Activated CD4-positive, alpha-beta T cell treated with anti-CD3 and anti-CD28 coated beads, Interleukin-2, amount 10 ng/mL, durations not matched to agents 24 days and 14 days (primary cell): Measurements from ENCODE around the gene PRSS27. TPM values are rescaled to one million over a fixed set of nuclear protein-coding genes. Genes with fewer than 3 reads are reported as not detected.

ENCODE experiments used
- DNase-seq: peaks from one replicate; pipeline ENCODE4 v3.0.0; 2022
- H3K27ac Mint-ChIP-seq: one replicate; pipeline ENCODE4 v1.8.0; 2022; ENCODE audit warnings: mild to moderate bottlenecking, mixed read lengths
- H3K27me3 Mint-ChIP-seq: one replicate; pipeline ENCODE4 v1.8.0; 2022; ENCODE audit warnings: mixed read lengths
- H3K36me3 Mint-ChIP-seq: one replicate; pipeline ENCODE4 v1.8.0; 2022; ENCODE audit warnings: low read depth, mild to moderate bottlenecking, mixed read lengths
- H3K4me1 Mint-ChIP-seq: one replicate; pipeline ENCODE4 v1.8.0; 2021; ENCODE audit warnings: mixed read lengths
- H3K4me3 Mint-ChIP-seq: one replicate; pipeline ENCODE4 v1.8.0; 2022; ENCODE audit warnings: mild to moderate bottlenecking, moderate library complexity, mixed read lengths
- H3K9me3 Mint-ChIP-seq: one replicate; pipeline ENCODE4 v1.8.0; 2021; ENCODE audit warnings: mixed read lengths
- intact Hi-C: fragments of 100-400 bp; cut with micrococcal nuclease; formaldehyde crosslinking; loops from one replicate; pipeline ENCODE4 v1.15.1; 2023
- total RNA-seq: library from RNA; stranded (reverse); gene quantifications from 2 replicates; pipeline ENCODE4 v1.2.3, GENCODE V29; 2022

PRSS27 gene
- total RNA-seq, 1 donor from 2014 or later = 2.0 TPM

- Mint-ChIP-seq H3K27me3 (peaks cover 3% of the 10 kb centered on the region), H3K27ac (no peak overlapping the region), H3K36me3 (peaks cover 5% of the 10 kb centered on the region), H3K4me1 (peaks cover 7% of the 10 kb centered on the region), H3K4me3 (no peak overlapping the region), H3K9me3 (no peaks in the 10 kb centered on the region)
- intact Hi-C loops = no loop called here
- DNase-seq = no peak
These were observed 6.5 kb downstream of the PRSS27 start for GRCh38 chr16:2713523-2713922.

GRCh38 chr16:2712546-2712945 is 7.5 kb downstream of the PRSS27 start:
- H3K4me1 Mint-ChIP-seq = peaks cover 7% of the 10 kb centered on the region
- no peak overlapping the region for H3K27ac Mint-ChIP-seq
- no peaks in the 10 kb centered on the region for H3K9me3 Mint-ChIP-seq
- DNase-seq = no peak
- intact Hi-C loops = no loop called here
- no peak overlapping the region for H3K4me3 Mint-ChIP-seq
- H3K27me3 Mint-ChIP-seq = peaks cover 3% of the 10 kb centered on the region
- H3K36me3 Mint-ChIP-seq = peaks cover 13% of the 10 kb centered on the region

DNA sequence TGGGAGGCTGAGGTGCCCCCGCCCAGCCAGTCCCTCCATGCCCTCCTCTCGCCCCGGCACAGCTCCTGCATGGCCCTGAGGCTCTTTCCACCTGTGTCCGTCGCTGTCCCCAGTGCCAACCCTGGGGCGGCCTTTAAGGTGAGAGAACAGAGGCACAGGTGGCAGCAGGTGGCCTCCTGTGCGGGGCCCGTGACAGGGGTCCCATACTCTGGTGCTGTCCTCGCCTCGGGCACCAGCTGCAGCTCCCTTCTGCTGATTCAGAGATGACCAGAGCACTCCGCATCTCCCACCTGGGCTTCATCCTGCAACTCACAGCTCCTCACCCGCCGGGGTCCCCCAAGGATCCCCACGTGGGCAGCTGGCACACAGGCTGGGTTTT is 8.0 kb downstream of the PRSS27 start:
- DNase-seq = no peak
- H3K27me3 Mint-ChIP-seq = peaks cover 3% of the 10 kb centered on the region
- no peaks in the 10 kb centered on the region for H3K9me3 Mint-ChIP-seq
- H3K27ac Mint-ChIP-seq = no peak overlapping the region
- intact Hi-C loops = no loop called here
- no peak overlapping the region for H3K4me3 Mint-ChIP-seq
- H3K4me1 Mint-ChIP-seq = peaks cover 7% of the 10 kb centered on the region
- peaks cover 16% of the 10 kb centered on the region for H3K36me3 Mint-ChIP-seq

DNA sequence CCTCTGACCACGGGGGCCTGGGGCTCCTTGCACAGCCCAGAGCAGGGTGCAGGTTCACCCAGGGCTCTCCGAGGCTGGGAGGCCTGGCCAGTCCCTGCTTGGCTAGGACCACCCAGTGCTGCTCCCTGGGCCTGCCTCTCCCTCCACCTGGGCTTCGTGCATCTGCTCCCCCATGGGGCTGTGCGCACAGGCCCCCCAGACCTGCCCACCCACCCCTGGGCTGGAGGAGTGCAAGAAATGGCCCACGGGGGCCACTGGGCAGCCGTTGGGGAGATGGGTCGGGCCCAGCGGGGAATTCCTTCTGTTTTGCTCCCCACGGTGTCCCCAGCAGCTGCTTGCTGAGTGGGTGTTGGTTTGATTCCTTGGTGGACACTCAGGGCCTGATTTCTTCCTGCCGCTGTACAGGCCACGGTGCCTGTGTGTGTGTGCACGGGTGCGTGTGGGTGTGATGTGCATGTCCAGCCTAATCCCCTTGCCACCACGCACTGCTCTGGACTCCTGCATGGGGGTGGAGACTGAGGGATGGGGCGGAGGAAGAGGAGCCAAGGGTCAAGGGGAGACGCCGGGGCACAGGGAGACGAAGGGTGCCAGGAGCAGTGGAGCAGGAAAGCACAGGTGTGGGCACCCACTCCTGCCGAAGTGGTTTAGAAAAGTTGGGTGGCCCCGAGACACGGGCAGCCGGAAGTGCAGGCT is 8.5 kb downstream of the PRSS27 start:
- peaks cover 3% of the 10 kb centered on the region for H3K27me3 Mint-ChIP-seq
- H3K27ac Mint-ChIP-seq = no peak overlapping the region
- intact Hi-C loops = no loop called here
- DNase-seq = no peak
- H3K4me1 Mint-ChIP-seq = peaks cover 7% of the 10 kb centered on the region
- peaks cover 16% of the 10 kb centered on the region for H3K36me3 Mint-ChIP-seq
- H3K9me3 Mint-ChIP-seq = no peaks in the 10 kb centered on the region
- H3K4me3 Mint-ChIP-seq = no peak overlapping the region

GRCh38 chr16:2710711-2711231 is 9.3 kb downstream of the PRSS27 start:
- peaks cover 5% of the 10 kb centered on the region for H3K4me1 Mint-ChIP-seq

DNA sequence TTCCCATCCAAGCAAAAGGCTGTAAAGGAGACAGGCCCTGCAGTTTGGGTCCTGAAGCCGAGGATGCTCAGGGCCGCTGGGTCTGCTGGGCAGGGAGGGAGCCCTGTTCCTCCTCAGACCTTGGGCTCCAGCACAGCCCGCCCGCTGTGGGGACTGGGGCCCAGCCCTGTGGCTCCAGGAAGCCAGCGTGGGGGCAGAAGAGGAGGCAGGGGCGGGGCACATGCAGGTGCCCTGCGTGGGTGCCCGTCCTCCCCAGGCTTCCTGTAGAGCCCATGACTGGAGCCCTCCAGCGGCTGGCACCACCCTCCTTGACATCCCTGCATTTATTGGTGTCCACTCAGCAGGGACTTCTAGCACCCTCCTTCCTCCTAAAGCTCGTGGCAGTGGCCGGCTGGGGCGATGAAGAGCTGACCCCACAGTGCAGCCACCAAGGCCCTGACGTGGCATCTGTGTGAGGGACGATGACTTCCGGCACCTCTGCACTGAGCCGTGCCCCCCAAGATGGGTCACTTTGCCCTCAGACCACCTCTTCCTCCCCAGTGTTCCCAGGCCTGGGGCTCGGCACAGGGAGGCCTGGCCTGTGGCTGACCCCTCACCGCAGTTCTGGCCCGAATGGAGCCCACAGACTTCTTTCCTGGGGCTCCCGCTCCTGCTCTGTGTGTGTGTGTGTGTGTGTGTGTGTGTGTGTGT is 9.9 kb downstream of the PRSS27 start:
- no peak overlapping the region for H3K27ac Mint-ChIP-seq
- peaks cover 4% of the 10 kb centered on the region for H3K4me1 Mint-ChIP-seq
- intact Hi-C loops = no loop called here
- H3K9me3 Mint-ChIP-seq = no peaks in the 10 kb centered on the region
- H3K4me3 Mint-ChIP-seq = no peak overlapping the region
- no peak for DNase-seq
- H3K27me3 Mint-ChIP-seq = peaks cover 3% of the 10 kb centered on the region
- H3K36me3 Mint-ChIP-seq = peaks cover 18% of the 10 kb centered on the region

More at GRCh38 chr16:2710711-2711231, 9.3 kb downstream of the PRSS27 start:
- H3K27ac Mint-ChIP-seq = no peak overlapping the region
- H3K4me3 Mint-ChIP-seq = no peak overlapping the region
- peaks cover 18% of the 10 kb centered on the region for H3K36me3 Mint-ChIP-seq
- H3K9me3 Mint-ChIP-seq = no peaks in the 10 kb centered on the region
- H3K27me3 Mint-ChIP-seq = peaks cover 3% of the 10 kb centered on the region
- intact Hi-C loops = no loop called here
- no peak for DNase-seq

DNA sequence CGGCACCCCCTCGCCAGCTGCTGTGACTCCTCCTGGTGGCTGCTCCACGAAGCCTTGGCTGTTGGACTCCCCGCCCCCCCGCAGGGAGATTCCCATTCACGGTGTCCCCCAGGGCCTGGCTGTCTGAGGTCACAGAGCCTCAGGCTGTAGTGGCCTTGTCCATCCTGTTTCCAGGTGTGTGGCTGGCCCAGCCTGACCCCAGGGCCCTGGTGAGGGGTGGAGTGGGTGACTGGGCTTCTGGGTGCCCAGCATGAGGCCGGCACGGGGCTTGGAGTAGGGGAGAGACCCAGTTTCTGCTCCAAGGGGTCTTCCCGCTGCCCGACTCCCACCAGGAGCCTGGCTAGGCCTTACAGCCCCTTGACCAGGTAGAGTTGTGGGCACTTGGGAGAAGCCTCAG is 10.4 kb downstream of the PRSS27 start:
- Mint-ChIP-seq H3K9me3 (no peaks in the 10 kb centered on the region), H3K36me3 (peaks cover 20% of the 10 kb centered on the region), H3K4me1 (no peaks in the 10 kb centered on the region), H3K27ac (no peak overlapping the region), H3K27me3 (no peaks in the 10 kb centered on the region), H3K4me3 (no peak overlapping the region)
- DNase-seq = no peak
- intact Hi-C loops = no loop called here

- Mint-ChIP-seq H3K9me3 (no peaks in the 10 kb centered on the region), H3K27me3 (no peaks in the 10 kb centered on the region), H3K4me3 (no peak overlapping the region), H3K36me3 (peaks cover 20% of the 10 kb centered on the region), H3K4me1 (no peaks in the 10 kb centered on the region), H3K27ac (no peak overlapping the region)
- intact Hi-C loops = no loop called here
- no peak for DNase-seq
These were observed 11.0 kb downstream of the PRSS27 start for GRCh38 chr16:2708955-2709587.

- H3K36me3 Mint-ChIP-seq = peaks cover 20% of the 10 kb centered on the region
- intact Hi-C loops = no loop called here
- no peaks in the 10 kb centered on the region for H3K4me1 Mint-ChIP-seq
- no peak for DNase-seq
- no peak overlapping the region for H3K27ac Mint-ChIP-seq
- no peaks in the 10 kb centered on the region for H3K9me3 Mint-ChIP-seq
- H3K4me3 Mint-ChIP-seq = no peak overlapping the region
- no peaks in the 10 kb centered on the region for H3K27me3 Mint-ChIP-seq
These were observed 11.8 kb downstream of the PRSS27 start for GRCh38 chr16:2708290-2708639.

DNA sequence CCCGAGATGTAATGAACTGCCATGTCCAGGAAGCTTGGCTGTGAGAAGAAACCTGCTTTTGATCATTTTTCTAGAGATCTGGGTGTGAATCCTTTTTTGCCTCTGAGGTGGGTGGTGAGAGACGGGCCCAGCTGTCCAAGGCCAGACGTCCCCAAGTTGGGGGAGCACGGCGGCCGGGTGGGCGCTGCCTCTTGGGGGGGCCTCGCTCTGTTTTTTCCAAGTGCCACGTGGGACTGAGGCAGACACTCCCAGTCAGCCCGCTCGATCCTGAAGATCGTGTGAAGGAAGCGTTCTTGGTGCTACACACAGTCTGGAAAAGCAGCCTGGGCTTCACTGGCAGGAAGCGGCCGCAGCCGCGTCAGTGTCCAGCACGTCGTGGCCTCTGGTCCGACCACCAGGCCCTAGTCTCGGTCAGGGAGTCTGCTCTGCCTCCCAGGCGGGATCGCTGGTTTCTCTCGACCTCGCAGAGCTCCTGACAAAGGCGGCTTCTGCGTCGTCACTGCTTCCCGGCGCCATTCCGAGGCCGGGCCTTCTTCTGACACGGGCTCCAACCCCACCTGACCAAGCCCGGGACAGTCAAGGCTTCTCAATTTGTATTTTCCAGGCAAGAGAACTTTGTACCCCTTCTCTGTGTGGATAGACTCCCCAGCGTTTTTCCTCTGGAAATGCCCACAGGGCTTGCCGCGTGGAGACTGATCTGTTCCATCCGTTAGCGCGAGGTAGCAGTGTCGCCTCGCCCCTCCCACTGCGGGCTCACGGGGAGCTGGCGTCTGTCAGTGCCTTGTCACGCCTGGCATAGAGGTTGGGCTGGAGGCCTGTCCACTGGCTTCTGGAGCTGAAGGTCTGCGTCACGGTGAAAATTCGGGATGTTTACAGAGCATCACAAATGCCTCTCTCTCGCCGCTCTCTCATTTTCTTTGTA is 12.4 kb downstream of the PRSS27 start:
- Mint-ChIP-seq H3K27me3 (no peaks in the 10 kb centered on the region), H3K9me3 (no peaks in the 10 kb centered on the region), H3K27ac (no peak overlapping the region), H3K4me3 (no peak overlapping the region), H3K36me3 (peaks cover 20% of the 10 kb centered on the region), H3K4me1 (no peaks in the 10 kb centered on the region)
- no peak for DNase-seq
- intact Hi-C loops = no loop called here

GRCh38 chr16:2706611-2707311 is 13.3 kb downstream of the PRSS27 start:
- Mint-ChIP-seq H3K36me3 (peaks cover 26% of the 10 kb centered on the region), H3K27me3 (no peaks in the 10 kb centered on the region), H3K9me3 (no peaks in the 10 kb centered on the region), H3K4me1 (no peaks in the 10 kb centered on the region), H3K4me3 (no peak overlapping the region), H3K27ac (no peak overlapping the region)
- DNase-seq = no peak
- intact Hi-C loops = no loop called here

- H3K27ac Mint-ChIP-seq = no peak overlapping the region
- H3K36me3 Mint-ChIP-seq = peaks cover 26% of the 10 kb centered on the region
- H3K9me3 Mint-ChIP-seq = no peaks in the 10 kb centered on the region
- H3K4me1 Mint-ChIP-seq = no peaks in the 10 kb centered on the region
- intact Hi-C loops = no loop called here
- DNase-seq = no peak
- H3K4me3 Mint-ChIP-seq = no peak overlapping the region
- H3K27me3 Mint-ChIP-seq = no peaks in the 10 kb centered on the region
These were observed 13.9 kb downstream of the PRSS27 start for GRCh38 chr16:2706085-2706484.

DNA sequence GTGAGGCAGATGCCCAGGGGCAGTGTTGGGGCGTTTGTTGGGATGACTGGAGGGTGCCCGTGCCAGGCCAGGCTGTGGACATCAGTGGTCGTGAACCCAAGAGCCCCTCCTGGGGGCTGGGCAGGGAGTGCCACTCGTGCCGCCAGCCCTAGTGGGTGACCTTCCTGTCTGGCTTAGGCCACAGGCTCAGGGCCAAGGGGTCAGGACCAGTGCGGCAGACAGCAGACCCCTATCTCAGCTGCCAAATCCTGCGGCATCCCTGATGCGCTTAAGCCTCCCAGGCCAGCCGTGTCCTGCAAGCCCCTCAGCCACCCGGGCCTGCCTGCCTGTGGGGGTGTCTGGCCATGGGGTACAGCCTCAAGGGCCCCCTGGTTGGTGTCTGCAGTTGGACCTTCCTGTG is 14.7 kb downstream of the PRSS27 start:
- Mint-ChIP-seq H3K27me3 (no peaks in the 10 kb centered on the region), H3K9me3 (no peaks in the 10 kb centered on the region), H3K27ac (no peak overlapping the region), H3K4me3 (no peak overlapping the region), H3K36me3 (peaks cover 22% of the 10 kb centered on the region), H3K4me1 (no peaks in the 10 kb centered on the region)
- DNase-seq = no peak
- intact Hi-C loops = no loop called here
